Measurements from ENCODE around the gene KCNJ5.

KCNJ5 gene

DNA sequence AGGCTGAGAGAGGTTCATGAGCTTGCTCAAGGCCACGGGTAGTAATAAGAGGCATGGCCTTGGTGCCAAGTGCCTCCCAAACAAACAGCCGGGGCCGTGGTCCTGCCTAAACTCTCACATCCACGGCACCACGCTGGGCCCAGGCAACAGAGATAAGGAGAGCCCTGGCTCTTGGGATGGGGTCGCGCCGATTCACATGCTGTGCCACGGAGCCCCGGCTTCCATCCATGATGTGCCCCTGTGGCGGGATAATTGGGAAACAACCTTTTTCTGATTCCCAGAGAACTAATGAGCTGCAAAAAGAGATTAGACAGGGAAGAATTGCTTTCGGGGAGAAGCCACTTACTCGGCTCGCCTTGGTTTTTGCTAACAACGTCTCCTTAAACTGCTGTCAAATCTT, 29.5 kb downstream of the KCNJ5 start:
- H3K27ac ChIP-seq, result no peak overlapping the region
- TF ChIP-seq, protein P1, sequence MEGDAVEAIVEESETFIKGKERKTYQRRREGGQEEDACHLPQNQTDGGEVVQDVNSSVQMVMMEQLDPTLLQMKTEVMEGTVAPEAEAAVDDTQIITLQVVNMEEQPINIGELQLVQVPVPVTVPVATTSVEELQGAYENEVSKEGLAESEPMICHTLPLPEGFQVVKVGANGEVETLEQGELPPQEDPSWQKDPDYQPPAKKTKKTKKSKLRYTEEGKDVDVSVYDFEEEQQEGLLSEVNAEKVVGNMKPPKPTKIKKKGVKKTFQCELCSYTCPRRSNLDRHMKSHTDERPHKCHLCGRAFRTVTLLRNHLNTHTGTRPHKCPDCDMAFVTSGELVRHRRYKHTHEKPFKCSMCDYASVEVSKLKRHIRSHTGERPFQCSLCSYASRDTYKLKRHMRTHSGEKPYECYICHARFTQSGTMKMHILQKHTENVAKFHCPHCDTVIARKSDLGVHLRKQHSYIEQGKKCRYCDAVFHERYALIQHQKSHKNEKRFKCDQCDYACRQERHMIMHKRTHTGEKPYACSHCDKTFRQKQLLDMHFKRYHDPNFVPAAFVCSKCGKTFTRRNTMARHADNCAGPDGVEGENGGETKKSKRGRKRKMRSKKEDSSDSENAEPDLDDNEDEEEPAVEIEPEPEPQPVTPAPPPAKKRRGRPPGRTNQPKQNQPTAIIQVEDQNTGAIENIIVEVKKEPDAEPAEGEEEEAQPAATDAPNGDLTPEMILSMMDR (conservative IDR thresholded peaks at IDR 0.05), result no peak
- no peak for TF ChIP-seq ZFX (IDR thresholded peaks at IDR 0.05)

DNA sequence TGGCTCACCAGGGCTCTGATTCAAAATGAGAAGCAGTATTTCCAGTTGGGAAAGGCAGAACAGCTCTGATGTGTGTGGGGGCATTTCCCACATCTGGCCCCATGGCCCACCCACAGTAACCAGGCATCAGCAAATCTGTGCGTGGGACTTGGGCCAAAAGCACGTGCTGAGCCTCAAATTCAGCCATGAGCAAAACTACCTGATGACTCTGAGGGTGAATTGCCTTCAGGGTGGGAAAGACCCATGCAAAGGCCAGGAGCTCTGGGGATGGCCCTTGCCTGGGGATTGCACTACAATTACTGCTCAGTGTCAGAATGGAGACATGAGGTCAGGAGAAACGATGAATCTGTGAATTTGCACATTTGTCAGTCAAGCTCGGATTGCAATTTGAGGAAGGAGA, 30.6 kb downstream of the KCNJ5 start:
- H3K27ac ChIP-seq, result no peak overlapping the region
- TF ChIP-seq ZFX (IDR thresholded peaks at IDR 0.05), result no peak
- TF ChIP-seq, protein P1 (conservative IDR thresholded peaks at IDR 0.05), result no peak

DNA sequence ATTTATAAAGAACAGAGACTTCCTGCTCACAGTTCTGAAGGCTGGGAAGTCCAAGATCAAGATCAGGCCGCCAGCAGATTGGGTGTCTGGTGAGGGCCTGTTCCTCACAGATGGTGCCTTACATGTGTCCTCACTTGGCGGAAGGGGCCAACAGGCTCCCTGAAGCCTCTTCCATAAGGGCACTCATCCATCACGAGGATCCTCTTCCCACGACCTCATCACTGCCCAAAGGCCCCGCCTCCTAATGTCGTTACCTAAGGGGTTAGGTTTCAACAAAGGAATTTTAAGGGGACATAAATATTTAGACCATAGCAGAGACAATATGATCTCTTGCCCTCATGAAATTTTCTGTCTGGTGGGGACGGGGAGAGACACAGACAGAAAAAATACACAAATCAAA, 32.9 kb downstream of the KCNJ5 start:
- no peak overlapping the region for H3K27ac ChIP-seq
- TF ChIP-seq, protein P1 (conservative IDR thresholded peaks at IDR 0.05), result no peak
- TF ChIP-seq ZFX (IDR thresholded peaks at IDR 0.05), result no peak

DNA sequence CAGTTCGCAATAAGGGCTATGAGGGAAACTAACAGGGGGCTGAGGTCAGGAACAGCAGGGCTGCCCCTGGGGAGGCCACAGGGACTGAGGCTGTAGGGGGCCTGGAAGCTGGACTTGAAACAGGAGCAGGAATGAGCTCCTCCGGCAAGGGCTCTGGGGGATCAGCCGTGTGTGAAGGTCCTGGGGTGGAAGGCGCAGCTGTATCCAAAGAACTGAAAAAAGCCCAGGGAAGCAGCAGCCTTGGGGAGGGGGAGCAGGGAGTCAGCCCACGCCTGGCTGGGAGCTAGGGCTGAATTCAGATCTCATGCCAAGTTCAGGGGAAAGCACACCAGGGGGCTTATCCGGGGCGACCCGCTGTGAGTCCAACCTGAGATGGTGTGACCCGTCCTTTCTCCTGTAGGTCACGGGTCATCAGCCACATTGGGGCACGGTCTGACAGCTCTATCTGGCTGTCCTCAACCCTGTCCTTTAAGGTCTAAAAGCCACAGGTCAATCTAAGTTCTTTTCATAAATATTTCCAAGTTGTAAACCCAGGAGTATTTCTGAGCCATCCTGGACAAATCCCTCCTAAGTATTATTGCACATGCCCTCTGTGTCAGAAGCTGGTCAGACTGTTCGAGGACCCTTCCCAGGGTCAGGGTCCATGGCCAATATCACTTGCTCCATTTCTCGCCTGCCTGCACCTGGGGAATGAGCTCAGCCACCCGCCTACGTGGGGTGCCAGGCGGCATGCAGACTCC, 33.5 kb downstream of the KCNJ5 start:
- no peak for TF ChIP-seq ZFX (IDR thresholded peaks at IDR 0.05)
- TF ChIP-seq, protein P1 (conservative IDR thresholded peaks at IDR 0.05), result no peak

DNA sequence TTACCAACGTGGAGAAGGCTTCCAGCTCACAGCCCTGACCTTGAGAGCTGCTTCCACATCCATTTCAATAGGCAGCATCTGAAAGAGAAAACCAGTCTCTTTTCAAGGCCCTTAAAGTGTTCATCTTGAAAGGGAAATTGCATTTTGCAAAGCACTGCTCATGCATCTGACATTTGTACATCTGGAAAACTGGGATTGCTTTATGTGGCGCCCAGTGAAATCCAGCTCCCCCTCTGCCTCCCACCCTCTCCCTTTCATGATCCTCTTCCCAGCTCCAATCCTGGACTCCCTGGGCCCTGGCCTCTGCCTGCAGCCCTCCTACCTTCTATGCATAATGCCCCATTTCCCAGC, 34.1 kb downstream of the KCNJ5 start:
- H3K27ac ChIP-seq, result no peak overlapping the region
- no peak for TF ChIP-seq ZFX (IDR thresholded peaks at IDR 0.05)
- TF ChIP-seq, protein P1 (conservative IDR thresholded peaks at IDR 0.05), result no peak

More for the DNA sequence above, 33.5 kb downstream of the KCNJ5 start:
- no peak overlapping the region for H3K27ac ChIP-seq

DNA sequence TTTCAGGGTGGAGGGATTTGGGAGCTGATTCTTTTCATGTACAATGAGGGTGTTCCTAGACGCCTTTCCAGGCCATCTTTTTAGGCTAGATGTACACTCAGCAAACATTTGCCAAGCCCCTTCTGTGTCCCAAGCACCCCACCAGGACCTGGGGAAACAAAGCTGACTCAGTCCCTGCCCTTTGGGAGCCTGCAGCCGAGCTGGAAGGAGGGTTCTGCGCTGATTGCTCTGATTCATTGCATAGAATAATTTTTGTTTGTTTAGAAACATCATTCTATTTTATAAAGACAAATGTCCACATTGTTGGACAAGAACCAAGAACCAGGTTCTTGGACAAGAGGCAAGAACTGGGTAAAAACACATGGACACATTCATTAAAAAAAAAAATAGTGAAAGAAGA, 34.8 kb downstream of the KCNJ5 start:
- TF ChIP-seq ZFX (IDR thresholded peaks at IDR 0.05), result no peak
- TF ChIP-seq, protein P1 (conservative IDR thresholded peaks at IDR 0.05), result no peak
- H3K27ac ChIP-seq, result no peak overlapping the region

DNA sequence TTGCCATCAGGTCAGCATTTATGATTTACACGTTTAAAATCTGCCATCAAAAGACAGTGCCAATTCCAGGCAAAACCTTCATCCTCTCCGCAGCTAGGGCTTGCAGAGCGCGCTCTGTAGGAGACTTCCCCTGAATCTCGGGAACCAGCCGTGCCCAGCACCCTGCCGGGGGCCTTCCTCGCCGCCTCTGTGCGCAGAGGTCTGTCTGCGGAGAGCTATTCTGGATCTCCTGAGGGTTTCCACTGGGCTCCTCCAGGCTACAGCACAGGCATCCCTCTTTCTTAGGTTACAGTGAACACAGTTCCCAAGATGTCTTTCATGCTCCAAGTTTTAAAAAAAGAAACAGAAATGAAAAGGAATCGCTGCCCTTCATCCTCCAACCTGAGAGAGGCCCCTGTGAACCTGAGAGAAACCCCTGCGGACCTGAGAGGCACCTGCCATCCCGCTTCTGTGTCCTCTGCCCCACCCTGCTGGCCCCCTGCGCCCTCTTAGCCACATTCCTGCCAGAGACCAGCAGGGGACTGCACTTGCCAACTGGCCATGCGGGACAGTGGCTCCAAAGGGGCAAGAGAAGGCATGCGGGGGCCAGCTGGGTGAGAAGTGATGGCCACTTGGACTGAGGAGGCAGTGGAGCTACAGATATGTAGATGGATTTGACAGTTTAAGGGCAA, 35.4 kb downstream of the KCNJ5 start:
- TF ChIP-seq, protein P1 (conservative IDR thresholded peaks at IDR 0.05), result no peak
- no peak for TF ChIP-seq ZFX (IDR thresholded peaks at IDR 0.05)

More for the DNA sequence above, 35.4 kb downstream of the KCNJ5 start:
- no peak overlapping the region for H3K27ac ChIP-seq

Measured in C4-2B (cell line).